NK-92 (cell line): ENCODE results near the gene GMEB2.
"Not testable (repeated sequence)": the region's sequence is repeated elsewhere in the genome, so short reads cannot be mapped to it uniquely, and the experiment has no call there.

Source experiments
- DNase-seq: peaks from one replicate; lab custom pipeline; 2025; ENCODE audit not compliant: unreplicated experiment; lab: John Stamatoyannopoulos, UW

Gene GMEB2

DNA sequence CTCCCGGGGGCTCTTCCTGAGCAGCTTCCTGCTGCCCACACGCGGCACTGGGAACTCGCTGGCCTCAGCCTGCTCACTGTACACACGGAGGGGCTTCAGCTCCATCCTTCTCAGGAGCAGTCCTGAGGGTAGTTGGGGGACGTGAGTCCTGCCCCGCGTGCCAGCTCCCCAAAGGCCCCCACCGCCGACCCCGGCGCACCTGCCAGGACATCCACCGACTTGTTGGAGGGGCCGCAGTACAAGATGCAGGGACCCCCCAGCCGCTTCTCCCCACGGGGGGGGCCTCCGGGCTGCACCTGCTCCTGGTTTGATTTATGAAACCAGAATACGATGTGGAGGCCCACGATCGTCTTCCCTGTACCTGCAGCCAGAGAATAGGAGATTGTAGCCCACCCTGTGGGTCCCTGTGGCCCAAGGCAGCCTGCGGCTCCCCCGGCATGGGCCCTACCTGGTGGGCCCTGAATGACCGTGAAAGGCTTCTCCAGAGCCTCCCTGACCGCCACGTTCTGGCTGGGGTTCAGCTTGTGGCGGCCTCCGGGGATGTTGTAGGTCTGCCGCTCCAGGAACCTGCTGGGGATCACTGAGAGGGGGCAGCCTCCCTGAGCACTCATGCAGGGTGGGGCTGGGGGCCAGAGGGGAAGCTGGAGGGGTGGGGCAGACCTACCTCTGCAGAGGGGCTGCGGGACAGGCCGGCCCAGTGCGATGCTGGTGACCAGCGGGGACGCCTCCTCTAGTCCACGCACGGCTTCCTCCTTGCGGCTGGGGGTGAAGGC is 65.1 kb downstream of the GMEB2 start:
- no peak for DNase-seq

DNA sequence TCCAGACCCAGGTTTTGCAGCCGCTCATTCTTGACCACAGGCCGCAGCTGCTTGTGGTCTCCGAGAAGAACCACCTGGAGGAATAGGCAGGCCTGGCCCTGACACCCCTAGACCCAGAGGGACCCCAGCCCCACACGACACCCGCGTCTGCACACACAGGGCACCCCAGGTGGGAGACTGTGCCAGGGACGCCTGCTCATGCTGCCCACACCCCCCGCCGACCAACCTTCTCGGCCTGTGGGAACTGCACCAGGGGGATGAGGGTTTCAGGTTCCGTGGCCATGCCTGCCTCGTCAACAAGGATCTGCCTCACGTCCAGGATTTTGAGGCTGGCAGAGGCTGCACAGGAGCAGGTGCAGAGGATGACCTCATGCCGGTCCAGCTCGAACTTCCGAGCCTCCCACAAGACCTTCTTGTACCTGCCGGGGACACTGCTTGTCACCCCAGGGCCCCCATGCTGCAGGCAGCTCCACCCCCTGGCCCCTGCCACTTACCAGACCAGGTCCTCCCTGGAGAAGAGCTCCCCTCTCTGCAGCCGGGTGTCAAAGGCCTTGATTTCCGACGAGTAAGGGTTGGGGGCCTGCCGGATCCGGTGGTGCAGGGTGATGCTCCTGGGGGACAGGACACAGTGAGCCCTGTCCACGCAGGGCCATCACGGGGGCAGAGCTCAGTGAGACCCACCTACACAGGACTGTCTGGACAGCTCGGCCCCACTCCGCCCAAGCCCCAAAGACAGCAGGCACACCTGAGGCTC is 65.9 kb downstream of the GMEB2 start:
- no peak for DNase-seq

- no peak for DNase-seq
Observed at GRCh38 chr20:63560333-63560805, 66.5 kb downstream of the GMEB2 start.

DNA sequence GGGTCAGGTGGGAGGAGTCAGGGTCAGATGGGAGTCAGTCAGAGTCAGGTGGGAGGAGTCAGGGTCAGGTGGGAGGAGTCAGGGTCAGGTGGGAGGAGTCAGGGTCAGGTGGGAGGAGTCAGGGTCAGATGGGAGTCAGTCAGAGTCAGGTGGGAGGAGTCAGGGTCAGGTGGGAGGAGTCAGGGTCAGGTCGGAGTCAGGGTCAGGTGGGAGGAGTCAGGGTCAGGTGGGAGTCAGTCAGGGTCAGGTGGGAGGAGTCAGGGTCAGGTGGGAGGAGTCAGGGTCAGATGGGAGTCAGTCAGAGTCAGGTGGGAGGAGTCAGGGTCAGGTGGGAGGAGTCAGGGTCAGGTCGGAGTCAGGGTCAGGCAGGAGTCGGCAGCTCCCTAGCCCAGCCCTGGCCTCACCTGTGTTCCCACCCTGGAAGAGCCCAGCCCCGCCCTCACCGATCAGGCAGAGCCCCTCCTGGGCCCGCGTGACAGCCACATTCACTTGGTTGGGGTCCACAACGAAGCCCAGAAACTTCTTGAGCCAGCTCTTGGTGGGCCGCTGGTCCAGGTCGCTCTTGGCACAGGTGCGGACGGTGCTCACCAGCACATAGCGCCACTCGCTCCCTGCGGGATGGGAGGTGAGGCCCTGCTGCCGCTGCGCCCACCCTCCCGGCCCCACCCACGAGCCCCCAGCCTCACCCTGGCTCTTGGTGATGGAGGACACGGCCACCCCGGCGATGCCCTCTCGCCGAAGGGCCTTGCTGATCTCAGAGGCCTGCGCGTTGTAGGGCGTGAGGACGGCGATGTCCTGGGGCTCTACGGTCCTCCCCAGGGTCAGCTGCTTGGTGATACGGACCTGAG is 67.2 kb downstream of the GMEB2 start:
- DNase-seq = not testable (repeated sequence)

DNA sequence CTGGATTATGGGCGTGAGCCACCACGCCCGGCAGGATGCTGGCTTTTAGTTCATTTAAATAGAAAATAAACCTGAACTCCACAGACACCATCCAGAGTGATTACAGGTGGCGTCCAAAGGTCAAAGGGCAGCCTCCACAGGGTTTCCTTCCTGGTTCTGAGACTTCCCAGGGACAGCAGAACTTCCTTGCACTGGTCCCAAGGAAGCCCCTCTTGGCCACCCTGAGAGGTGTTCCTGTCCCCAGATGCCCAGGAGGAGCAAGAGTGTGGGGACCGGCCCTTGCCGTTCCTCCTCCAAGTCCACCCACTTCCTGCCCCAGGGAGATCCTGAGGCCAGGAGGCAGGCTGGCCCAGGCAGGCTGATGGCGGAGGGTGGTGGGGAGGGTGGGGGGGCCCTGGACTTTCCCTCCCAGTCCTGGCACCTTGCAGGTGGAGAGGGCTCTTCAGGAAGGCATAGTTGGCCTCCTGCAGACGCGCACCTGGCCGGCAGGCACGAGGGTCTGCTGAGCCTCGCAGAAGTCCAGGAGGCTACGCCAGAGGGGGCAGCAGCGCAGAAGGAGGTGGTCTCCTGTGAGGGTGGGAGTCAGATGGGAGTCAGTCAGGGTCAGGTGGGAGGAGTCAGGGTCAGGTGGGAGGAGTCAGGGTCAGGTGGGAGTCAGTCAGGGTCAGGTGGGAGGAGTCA is 68.0 kb downstream of the GMEB2 start:
- DNase-seq = no peak

DNA sequence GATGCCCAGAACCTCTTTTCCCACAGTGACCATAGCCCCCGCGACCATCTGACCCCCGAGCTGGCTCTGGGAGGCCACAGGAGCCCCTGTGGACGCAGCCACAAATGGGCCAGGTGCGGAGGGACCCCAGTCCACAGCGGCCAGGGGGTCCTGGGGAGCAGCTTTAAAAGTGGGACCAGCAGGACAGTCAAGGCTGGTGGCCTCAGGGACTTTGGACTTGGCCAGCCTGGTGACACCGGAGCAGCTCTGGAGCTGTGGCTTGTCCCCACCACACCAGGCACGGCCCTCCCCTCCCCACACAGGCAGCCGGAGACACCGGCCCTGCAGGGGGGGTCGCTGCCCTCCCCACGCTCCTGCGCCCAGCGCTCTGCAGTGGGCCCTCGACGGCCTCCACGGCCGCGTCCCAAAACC is 69.4 kb downstream of the GMEB2 start:
- no peak for DNase-seq

DNA sequence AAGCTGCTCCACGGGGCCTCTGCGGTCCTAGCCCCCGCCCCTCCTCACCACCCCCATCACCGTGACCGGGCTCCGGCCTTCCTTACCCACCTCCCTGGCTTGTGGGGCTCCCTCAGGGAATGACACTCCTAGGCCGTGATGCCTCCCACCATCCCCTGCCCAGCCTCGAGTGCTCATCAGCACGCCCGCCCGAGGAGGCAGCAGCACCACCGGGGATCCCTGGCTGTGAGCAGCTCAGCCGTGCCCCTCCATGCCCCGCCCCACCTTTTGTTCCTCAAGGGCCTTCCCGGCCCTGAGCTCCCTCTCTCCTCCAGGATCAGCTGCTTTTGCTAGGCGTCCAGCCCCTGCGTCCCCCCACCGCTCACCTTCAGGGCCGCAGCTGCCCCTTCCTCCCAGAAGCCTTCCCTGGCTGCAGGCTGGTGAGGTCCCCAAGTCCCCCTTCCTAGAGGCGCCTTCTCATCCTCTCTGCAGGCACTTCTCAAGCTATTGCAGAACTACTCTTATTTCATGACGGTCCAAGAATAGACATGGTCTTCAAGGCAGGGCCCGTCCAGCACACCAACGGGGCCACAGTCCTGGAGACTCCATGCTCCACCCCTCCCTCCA is 69.9 kb downstream of the GMEB2 start:
- DNase-seq = no peak

DNA sequence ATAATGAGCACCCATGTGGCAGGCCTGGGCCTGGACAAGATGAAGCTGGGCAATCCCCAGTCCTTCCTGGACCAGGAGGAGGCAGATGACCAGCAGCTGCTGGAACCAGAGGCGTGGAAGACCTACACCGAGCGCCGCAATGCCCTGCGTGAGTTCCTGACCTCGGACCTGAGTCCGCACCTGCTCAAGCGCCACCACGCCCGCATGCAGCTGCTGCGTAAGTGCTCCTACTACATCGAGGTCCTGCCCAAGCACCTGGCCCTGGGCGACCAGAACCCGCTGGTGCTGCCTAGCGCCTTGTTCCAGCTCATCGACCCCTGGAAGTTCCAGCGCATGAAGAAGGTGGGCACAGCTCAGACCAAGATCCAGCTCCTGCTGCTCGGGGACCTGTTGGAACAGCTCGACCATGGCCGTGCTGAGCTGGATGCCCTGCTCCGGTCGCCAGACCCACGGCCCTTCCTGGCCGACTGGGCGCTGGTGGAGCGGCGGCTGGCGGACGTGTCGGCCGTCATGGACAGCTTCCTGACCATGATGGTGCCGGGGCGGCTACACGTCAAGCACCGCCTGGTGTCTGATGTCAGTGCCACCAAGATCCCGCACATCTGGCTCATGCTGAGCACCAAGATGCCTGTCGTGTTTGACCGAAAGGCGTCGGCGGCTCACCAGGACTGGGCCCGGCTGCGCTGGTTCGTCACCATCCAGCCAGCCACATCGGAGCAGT is 71.1 kb downstream of the GMEB2 start:
- no peak for DNase-seq

DNA sequence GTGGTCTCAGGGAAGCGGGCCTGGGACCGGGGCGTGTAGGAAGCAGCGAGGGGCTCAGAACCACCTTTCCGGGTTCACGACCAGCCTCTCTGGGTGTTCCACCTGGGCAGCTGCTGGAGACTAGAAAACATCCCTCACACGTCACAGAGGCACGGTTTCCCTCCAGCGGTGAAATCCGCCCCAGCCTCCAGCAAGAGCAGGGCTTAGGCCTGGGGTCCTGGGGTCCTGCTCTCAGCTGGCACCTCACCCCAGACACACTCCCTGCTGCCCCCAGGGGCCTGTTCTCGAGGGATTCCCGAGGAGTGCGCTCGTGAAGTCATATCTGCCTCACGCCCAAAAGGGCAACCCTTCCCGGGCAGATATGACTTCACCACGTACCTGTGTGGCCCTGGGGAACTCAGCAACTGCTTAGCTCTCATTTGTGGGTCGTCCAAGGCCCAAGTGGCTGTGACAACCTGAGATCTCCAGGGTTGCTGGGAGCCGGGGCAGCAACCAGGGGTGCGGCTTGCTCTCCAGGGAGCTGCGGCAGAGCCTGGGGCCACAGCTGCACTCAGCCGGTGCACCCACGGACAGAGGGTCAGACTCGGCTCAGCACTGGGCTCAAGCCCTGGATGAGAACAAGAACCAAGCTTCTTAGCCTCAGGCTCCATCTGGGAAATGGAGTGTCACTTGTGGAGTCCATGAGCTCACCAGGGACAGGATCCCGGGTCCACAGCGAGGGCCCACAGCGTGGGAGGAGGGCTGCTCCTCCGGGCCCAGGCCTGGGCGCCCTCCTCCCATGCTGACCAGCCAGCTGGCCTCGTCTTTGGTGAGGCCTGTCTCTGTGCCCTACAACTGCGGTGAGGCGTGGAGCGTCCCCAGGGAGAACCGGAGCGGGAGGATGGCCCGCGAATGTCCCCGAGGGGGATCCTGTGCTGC is 72.3 kb downstream of the GMEB2 start:
- DNase-seq = no peak

DNA sequence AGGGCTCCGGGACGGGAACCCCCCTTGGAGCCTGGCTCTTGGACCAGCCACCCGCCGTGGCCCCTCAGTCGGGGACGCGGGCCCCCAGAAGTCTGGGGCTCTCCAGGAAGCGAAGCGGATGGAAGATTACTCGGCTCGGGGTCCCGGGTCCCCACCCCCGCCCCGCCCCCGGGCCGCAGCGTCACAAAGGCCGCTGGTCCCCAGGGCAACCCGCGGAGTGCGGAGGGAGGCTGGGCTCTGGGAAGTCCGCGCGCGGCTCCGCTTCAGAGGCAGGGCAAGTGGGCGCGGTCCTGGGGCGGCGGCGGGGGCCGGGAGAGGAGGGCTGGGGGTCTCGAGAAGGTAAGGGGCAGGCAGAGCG is 73.0 kb downstream of the GMEB2 start, which contains the start of gene FNDC11:
FNDC11 (plus strand) TSS at position 227 of the 358 bp plus-strand sequence. CDS start 1,505 bp downstream, outside the sequence.
- no peak for DNase-seq

GRCh38 chr20:63553251-63553932 is 73.5 kb downstream of the GMEB2 start:
- DNase-seq = peak; percentile 63

DNA sequence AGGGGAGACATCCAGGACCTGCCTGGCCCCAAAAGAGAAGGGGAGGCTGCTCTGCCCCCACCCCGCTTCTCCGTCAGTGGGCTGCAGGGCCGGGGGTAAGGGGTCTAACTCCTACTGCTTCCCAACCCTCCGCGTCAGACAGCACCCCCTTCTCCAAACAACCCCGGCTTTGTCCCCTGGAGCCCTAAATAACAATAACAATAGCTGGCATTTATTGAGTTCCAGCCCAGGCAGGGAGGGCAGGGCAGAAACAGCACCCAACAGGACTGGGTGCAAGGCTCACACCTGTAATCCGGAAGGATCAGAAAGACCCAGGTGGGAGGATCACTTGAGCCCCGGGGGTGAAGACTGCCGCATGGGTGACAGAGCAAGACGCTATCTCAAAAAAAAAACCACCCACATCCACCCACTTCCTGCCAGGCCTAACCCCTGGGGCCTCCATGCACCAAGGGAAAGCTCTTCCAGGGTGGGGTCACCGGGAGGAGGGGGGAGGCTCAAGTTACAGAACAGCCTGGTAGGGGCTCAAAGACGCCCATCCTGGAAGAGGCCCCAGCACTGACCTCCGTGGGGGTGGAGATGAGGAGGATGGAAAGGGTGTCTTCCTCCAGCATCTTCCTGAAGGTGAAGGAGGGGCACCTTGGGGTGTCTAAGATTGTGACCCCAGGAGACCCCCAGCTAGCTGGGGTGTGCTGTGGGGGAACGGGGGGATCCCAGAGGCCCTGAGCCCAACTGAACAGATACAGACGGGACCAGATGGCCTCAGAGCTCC is 74.2 kb downstream of the GMEB2 start:
- DNase-seq = no peak

GRCh38 chr20:63551068-63551467 is 75.8 kb downstream of the GMEB2 start:
- DNase-seq = no peak

- DNase-seq = no peak
Observed at GRCh38 chr20:63549679-63550282, 77.1 kb downstream of the GMEB2 start.

GRCh38 chr20:63549019-63549418 is 77.9 kb downstream of the GMEB2 start:
- DNase-seq = no peak

- DNase-seq = no peak
Observed at GRCh38 chr20:63548542-63548941, 78.4 kb downstream of the GMEB2 start.
